Measurements from ENCODE around the gene FBXL16. TPM values are rescaled to one million over a fixed set of nuclear protein-coding genes. Genes with fewer than 3 reads are reported as not detected.

Gene FBXL16
- total and polyA plus RNA-seq, 3 experiments from 2014 or later = 7.6 to 16.9 (median 11.1) TPM

- H3K27me3 Mint-ChIP-seq = peaks cover 0 to 6% of the 10 kb centered on the region in 2 donors
- H3K4me1 Mint-ChIP-seq = peaks cover 4 to 25% (median 5%) of the 10 kb centered on the region in 3 donors
- no peak for DNase-seq
- no peak overlapping the region for H3K27ac ChIP-seq (ENCODE audit: low read depth, low read length)
- H3K27ac Mint-ChIP-seq = peak overlapping the region in 2 of 8 donors; percentile 50 to 60
- H3K4me3 Mint-ChIP-seq = peak overlapping the region in 3 of 7 donors; percentile 12 to 44 (median 23)
- peaks cover 4% of the 10 kb centered on the region for H3K36me3 ChIP-seq (ENCODE audit: insufficient read depth, low read length)
- peaks cover 15% of the 10 kb centered on the region for H3K4me1 ChIP-seq (ENCODE audit: insufficient read depth, low read length)
- H3K4me3 ChIP-seq (ENCODE audit: low read length) = no peak overlapping the region
- H3K36me3 Mint-ChIP-seq = peaks cover 0 to 36% (median 0%) of the 10 kb centered on the region in 3 donors
- ChIA-PET POLR2A (interaction anchor here (0.6 to 1.1 kb wide), 4 partner anchors 18 to 426 kb away, joined by 3 to 4 read pairs (median 4); partner anchors contain the start of gene WDR24), CTCF (no interaction called here)
- H3K9me3 ChIP-seq (ENCODE audit: low read length) = no peaks in the 10 kb centered on the region
- no peaks in the 10 kb centered on the region for H3K9me3 Mint-ChIP-seq
- no peaks in the 10 kb centered on the region for H3K27me3 ChIP-seq (ENCODE audit: insufficient read depth, low read length, poor library complexity, severe bottlenecking)
These were observed 34.1 kb downstream of the FBXL16 start for GRCh38 chr16:671353-672131.

- Mint-ChIP-seq H3K27me3 (peaks cover 0 to 6% of the 10 kb centered on the region in 2 donors), H3K9me3 (no peaks in the 10 kb centered on the region), H3K36me3 (peaks cover 0 to 36% (median 0%) of the 10 kb centered on the region in 3 donors), H3K4me1 (peaks cover 4 to 25% (median 5%) of the 10 kb centered on the region in 3 donors), H3K4me3 (peak overlapping the region in 6 of 7 donors; percentile 41 to 84 (median 58)), H3K27ac (peak overlapping the region in 1 of 8 donors; percentile 60)
- H3K4me3 ChIP-seq (ENCODE audit: low read length) = no peak overlapping the region
- no peaks in the 10 kb centered on the region for H3K27me3 ChIP-seq (ENCODE audit: insufficient read depth, low read length, poor library complexity, severe bottlenecking)
- no peaks in the 10 kb centered on the region for H3K9me3 ChIP-seq (ENCODE audit: low read length)
- H3K36me3 ChIP-seq (ENCODE audit: insufficient read depth, low read length) = peaks cover 4% of the 10 kb centered on the region
- ChIA-PET POLR2A (interaction anchor here (0.8 to 1.7 kb wide), 4 partner anchors 9 to 58 kb away, joined by 3 to 5 read pairs (median 4); partner anchors contain the start of genes STUB1 and WDR24), CTCF (interaction anchor here (1.1 kb wide), 1 partner anchor 10 kb away, joined by 3 read pairs; no protein-coding TSS in a partner anchor)
- no peak overlapping the region for H3K27ac ChIP-seq (ENCODE audit: low read depth, low read length)
- H3K4me1 ChIP-seq (ENCODE audit: insufficient read depth, low read length) = peaks cover 15% of the 10 kb centered on the region
- no peak for DNase-seq
These were observed 34.9 kb downstream of the FBXL16 start for GRCh38 chr16:670485-671352.

- POLR2A ChIA-PET = interaction anchor here (1.7 to 1.9 kb wide), 2 partner anchors 9 to 11 kb away, joined by 4 to 5 read pairs; partner anchors contain the start of gene STUB1
These were observed 35.9 kb downstream of the FBXL16 start for GRCh38 chr16:669666-670065.

GRCh38 chr16:668519-669171 is 37.0 kb downstream of the FBXL16 start:
- Mint-ChIP-seq H3K4me1 (peaks cover 4 to 19% (median 5%) of the 10 kb centered on the region in 3 donors), H3K27me3 (no peaks in the 10 kb centered on the region), H3K27ac (peak overlapping the region in 4 of 8 donors; percentile 62 to 78 (median 70)), H3K4me3 (peak overlapping the region; percentile 61 to 81 (median 77)), H3K9me3 (no peaks in the 10 kb centered on the region), H3K36me3 (peaks cover 0 to 34% (median 0%) of the 10 kb centered on the region in 3 donors)
- POLR2A ChIA-PET = interaction anchor here (1.0 to 1.9 kb wide), 3 partner anchors 10 to 27 kb away, joined by 3 to 4 read pairs (median 4); no protein-coding TSS in a partner anchor
- H3K27ac ChIP-seq (ENCODE audit: low read depth, low read length) = peak overlapping the region; percentile 67
- H3K4me3 ChIP-seq (ENCODE audit: low read length) = peak overlapping the region; percentile 68
- no peaks in the 10 kb centered on the region for H3K9me3 ChIP-seq (ENCODE audit: low read length)
- H3K36me3 ChIP-seq (ENCODE audit: insufficient read depth, low read length) = peaks cover 4% of the 10 kb centered on the region
- no peaks in the 10 kb centered on the region for H3K27me3 ChIP-seq (ENCODE audit: insufficient read depth, low read length, poor library complexity, severe bottlenecking)
- CTCF ChIA-PET = interaction anchor here (0.9 to 2.0 kb wide), 4 partner anchors 13 to 26 kb away, joined by 3 to 8 read pairs (median 5); partner anchors contain the start of gene WDR90
- H3K4me1 ChIP-seq (ENCODE audit: insufficient read depth, low read length) = peaks cover 10% of the 10 kb centered on the region
- no peak for DNase-seq

More at GRCh38 chr16:669666-670065, 35.9 kb downstream of the FBXL16 start:
- Mint-ChIP-seq H3K27ac (peak overlapping the region in 2 of 8 donors; percentile 52 to 75), H3K27me3 (peaks cover 0 to under 1% of the 10 kb centered on the region in 2 donors), H3K36me3 (peaks cover 0 to 36% (median 0%) of the 10 kb centered on the region in 3 donors), H3K9me3 (no peaks in the 10 kb centered on the region), H3K4me3 (peak overlapping the region; percentile 41 to 81 (median 65)), H3K4me1 (peaks cover 4 to 19% (median 5%) of the 10 kb centered on the region in 3 donors)
- Histone ChIP-seq H3K27me3 (ENCODE audit: insufficient read depth, low read length, poor library complexity, severe bottlenecking) (no peaks in the 10 kb centered on the region), H3K9me3 (ENCODE audit: low read length) (no peaks in the 10 kb centered on the region), H3K4me3 (ENCODE audit: low read length) (no peak overlapping the region), H3K36me3 (ENCODE audit: insufficient read depth, low read length) (peaks cover 4% of the 10 kb centered on the region), H3K4me1 (ENCODE audit: insufficient read depth, low read length) (peaks cover 10% of the 10 kb centered on the region), H3K27ac (ENCODE audit: low read depth, low read length) (no peak overlapping the region)
- no peak for DNase-seq
- CTCF ChIA-PET = interaction anchor here (1.1 kb wide), 1 partner anchor 11 kb away, joined by 3 read pairs; no protein-coding TSS in a partner anchor

DNA sequence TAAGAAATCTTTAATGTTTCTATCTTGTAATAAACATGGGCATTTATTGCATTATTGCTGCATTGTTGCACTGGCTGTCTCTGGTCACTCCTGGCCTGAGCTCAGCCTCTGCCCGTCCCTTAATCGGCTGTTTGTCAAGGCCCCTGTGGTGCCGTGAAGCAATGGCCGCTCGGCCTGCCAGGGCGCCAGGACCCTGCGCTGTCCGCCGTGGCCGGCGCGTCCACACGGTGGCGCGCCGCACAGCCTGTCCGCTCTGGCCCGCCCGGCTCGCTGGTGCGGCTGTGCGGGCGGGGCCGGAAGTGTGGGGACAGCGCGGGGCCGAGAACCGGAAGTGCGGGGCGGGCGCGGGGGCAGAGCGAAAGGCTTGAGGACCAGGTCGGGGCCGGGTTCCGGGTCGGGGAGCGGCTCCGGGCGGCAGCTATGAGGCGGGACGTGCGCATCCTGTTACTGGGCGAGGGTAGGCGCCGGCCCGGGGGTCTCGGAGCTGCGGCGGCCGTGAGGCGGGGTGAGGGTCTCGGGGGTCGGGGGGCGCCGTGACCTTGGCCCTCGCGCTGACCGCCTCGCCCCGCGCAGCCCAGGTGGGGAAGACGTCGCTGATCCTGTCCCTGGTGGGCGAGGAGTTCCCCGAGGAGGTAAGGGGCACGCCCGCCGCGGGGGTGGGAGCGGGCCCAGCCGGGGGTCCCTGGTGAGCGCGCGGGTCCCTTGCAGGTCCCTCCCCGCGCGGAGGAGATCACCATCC is 37.7 kb downstream of the FBXL16 start, which contains the start of gene RHOT2:
RHOT2 (plus strand) TSS at position 353 of the 739 bp plus-strand sequence; CDS start at position 421, 68 bp downstream.
- Histone ChIP-seq H3K4me3 (ENCODE audit: low read length) (peak within 1 kb of the TSS; percentile 68), H3K4me1 (ENCODE audit: insufficient read depth, low read length) (peaks cover 10% of the 10 kb centered on the region), H3K9me3 (ENCODE audit: low read length) (no peaks in the 10 kb centered on the region), H3K27ac (ENCODE audit: low read depth, low read length) (peak within 1 kb of the TSS; percentile 67), H3K36me3 (ENCODE audit: insufficient read depth, low read length) (peaks cover 4% of the 10 kb centered on the region), H3K27me3 (ENCODE audit: insufficient read depth, low read length, poor library complexity, severe bottlenecking) (no peaks in the 10 kb centered on the region)
- POLR2A ChIA-PET = interaction anchor here (0.9 to 1.9 kb wide), 6 partner anchors 10 to 28 kb away, joined by 3 to 4 read pairs (median 4); partner anchors contain the start of genes STUB1, WDR24 and WDR90
- Mint-ChIP-seq H3K27me3 (no peaks in the 10 kb centered on the region), H3K9me3 (no peaks in the 10 kb centered on the region), H3K4me3 (peak within 1 kb of the TSS; percentile 77 to 90 (median 80)), H3K4me1 (peaks cover 4 to 19% (median 5%) of the 10 kb centered on the region in 3 donors), H3K36me3 (peaks cover 0 to 28% (median 0%) of the 10 kb centered on the region in 3 donors), H3K27ac (peak within 1 kb of the TSS; percentile 75 to 98 (median 86))
- peak; percentile 83 to 91 (median 88) for DNase-seq
- CTCF ChIA-PET = interaction anchor here (0.6 to 2.0 kb wide), 8 partner anchors 11 to 732 kb away, joined by 3 to 8 read pairs (median 4); partner anchors contain the start of gene WDR90

DNA sequence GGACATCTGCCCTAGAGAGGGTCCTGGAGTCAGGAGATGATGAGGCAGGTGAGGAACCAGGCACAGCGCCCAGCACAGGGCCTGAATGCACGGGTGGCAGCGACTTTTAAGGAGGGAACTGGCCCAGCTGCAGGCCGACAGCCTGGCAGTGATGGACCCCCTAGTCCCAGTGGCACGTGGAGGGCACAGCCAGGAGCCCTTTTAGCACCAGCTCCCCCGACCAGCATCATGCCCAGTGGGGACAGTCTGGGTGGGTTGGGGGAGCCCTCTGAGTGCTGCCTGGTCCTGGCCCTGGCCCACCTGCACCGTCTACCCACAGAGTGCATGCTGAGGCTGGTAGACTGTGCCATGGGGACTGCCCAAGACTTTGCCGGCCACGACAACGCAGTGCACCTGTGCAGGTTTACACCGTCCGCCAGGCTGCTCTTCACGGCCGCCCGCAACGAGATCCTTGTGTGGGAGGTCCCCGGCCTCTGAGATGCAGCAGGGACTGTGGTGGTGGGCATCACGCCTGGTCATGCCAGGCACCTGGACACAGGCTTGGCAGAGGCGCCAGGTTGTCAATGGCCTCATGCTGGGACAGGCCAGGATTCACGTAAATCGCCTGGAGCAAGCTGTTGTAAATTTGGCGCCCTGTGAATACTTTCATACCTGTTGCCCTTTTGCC is 38.4 kb downstream of the FBXL16 start:
- Histone ChIP-seq H3K4me1 (ENCODE audit: insufficient read depth, low read length) (peaks cover 10% of the 10 kb centered on the region), H3K27me3 (ENCODE audit: insufficient read depth, low read length, poor library complexity, severe bottlenecking) (no peaks in the 10 kb centered on the region), H3K36me3 (ENCODE audit: insufficient read depth, low read length) (peaks cover 4% of the 10 kb centered on the region), H3K27ac (ENCODE audit: low read depth, low read length) (peak overlapping the region; percentile 67), H3K4me3 (ENCODE audit: low read length) (peak overlapping the region; percentile 68), H3K9me3 (ENCODE audit: low read length) (no peaks in the 10 kb centered on the region)
- Mint-ChIP-seq H3K36me3 (peaks cover 0 to 23% (median 0%) of the 10 kb centered on the region in 3 donors), H3K4me1 (peaks cover 4 to 19% (median 5%) of the 10 kb centered on the region in 3 donors), H3K27me3 (no peaks in the 10 kb centered on the region), H3K27ac (peak overlapping the region; percentile 75 to 98 (median 86)), H3K9me3 (no peaks in the 10 kb centered on the region), H3K4me3 (peak overlapping the region; percentile 77 to 90 (median 80))
- CTCF ChIA-PET = interaction anchor here (0.6 to 2.0 kb wide), 8 partner anchors 10 to 733 kb away, joined by 3 to 8 read pairs (median 4); partner anchors contain the start of gene WDR90
- POLR2A ChIA-PET = interaction anchor here (0.9 to 1.8 kb wide), 5 partner anchors 13 to 29 kb away, joined by 3 to 4 read pairs (median 3); partner anchors contain the start of genes STUB1, WDR24 and WDR90
- no peak for DNase-seq

All from CD8-positive, alpha-beta memory T cell (primary cell).